GM12892 (cell line): ENCODE results near the gene ARHGEF19.

Experiments
- POLR2A ChIP-seq: IDR thresholded peaks from 2 replicates; pipeline ENCODE4 v1.6.1; 2011; ENCODE audit warnings: low read depth, low read length, control low read depth
- POLR2AphosphoS5 ChIP-seq: IDR thresholded peaks from 2 replicates; pipeline ENCODE4 v1.6.1; 2011; ENCODE audit warnings: low read depth, low read length, control low read depth
- TAF1 ChIP-seq: IDR thresholded peaks from 2 replicates; pipeline ENCODE4 v1.6.1; 2011; ENCODE audit warnings: low read depth, mild to moderate bottlenecking, control low read depth, low read length, borderline replicate concordance

GRCh38 chr1:16183765-16184556, 28.5 kb downstream of the ARHGEF19 start:
- no peak for TF ChIP-seq POLR2A
- TF ChIP-seq POLR2AphosphoS5 = no peak
- no peak for TF ChIP-seq TAF1
